Keratinocyte (primary cell): Measurements from ENCODE around the gene BRD8. TPM values are rescaled to one million over a fixed set of nuclear protein-coding genes. Genes with fewer than 3 reads are reported as not detected.

ENCODE experiments used
- DNase-seq: peaks from one replicate; pipeline ENCODE4 v3.0.0-alpha.2; 2011; ENCODE audit warnings: low read depth, missing footprints, low spot score
- FAIRE-seq: peaks from 2 replicates; lab custom pipeline; 2011; peaks lifted over from hg19 to GRCh38; lab: Jason Lieb, UNC
- H2AFZ ChIP-seq: 2 replicates; pipeline ENCODE4 v1.6.0; 2012; ENCODE audit warnings: low read length, control low read depth, inconsistent platforms; ENCODE audit not compliant: control insufficient read depth
- H3K27ac ChIP-seq: 2 replicates; pipeline ENCODE4 v1.5.1; 2011; ENCODE audit warnings: low read length; ENCODE audit not compliant: control insufficient read depth, insufficient read depth
- H3K27me3 ChIP-seq: 3 replicates; pipeline ENCODE4 v1.6.0; 2011; ENCODE audit warnings: low read length; ENCODE audit not compliant: control insufficient read depth, insufficient read depth; ENCODE audit errors: extremely low read depth
- H3K36me3 ChIP-seq, 2 experiments: 2 replicates in 1 of 2; 3 replicates in 1 of 2; pipeline ENCODE4 v1.5.1; 2011; ENCODE audit warnings: low read length in 2 of 2, mild to moderate bottlenecking in 1 of 2; ENCODE audit not compliant: control insufficient read depth in 2 of 2, insufficient read depth in 2 of 2; ENCODE audit errors: extremely low read depth in 1 of 2
- H3K4me1 ChIP-seq: 3 replicates; pipeline ENCODE4 v1.5.1; 2011; ENCODE audit warnings: low read length; ENCODE audit not compliant: control insufficient read depth, insufficient read depth; ENCODE audit errors: extremely low read depth
- H3K4me2 ChIP-seq: 3 replicates; pipeline ENCODE4 v1.6.0; 2011; ENCODE audit warnings: low read depth, low read length; ENCODE audit not compliant: control insufficient read depth, insufficient read depth; ENCODE audit errors: extremely low read depth
- H3K4me3 ChIP-seq, 3 experiments: fragments of 200-600 bp in 1 of 3; sonication (generic) in 1 of 3; 2 replicates in 2 of 3; 3 replicates in 1 of 3; pipeline ENCODE4 v1.5.1; 2011 to 2016; ENCODE audit warnings: low read length in 3 of 3, mild to moderate bottlenecking in 3 of 3, control low read depth in 2 of 3, inconsistent platforms in 1 of 3, low read depth in 1 of 3, mixed read lengths in 1 of 3, mixed run types in 1 of 3, moderate library complexity in 1 of 3; ENCODE audit not compliant: control insufficient read depth in 2 of 3, insufficient read depth in 2 of 3; ENCODE audit errors: extremely low read depth in 1 of 3
- H3K79me2 ChIP-seq: 2 replicates; pipeline ENCODE4 v1.6.0; 2012; ENCODE audit warnings: low read length; ENCODE audit not compliant: control insufficient read depth, insufficient read depth
- H3K9ac ChIP-seq: 3 replicates; pipeline ENCODE4 v1.6.0; 2011; ENCODE audit warnings: low read length; ENCODE audit not compliant: control insufficient read depth, insufficient read depth; ENCODE audit errors: extremely low read depth
- H3K9me1 ChIP-seq: 3 replicates; pipeline ENCODE4 v1.6.0; 2011; ENCODE audit warnings: low read length; ENCODE audit not compliant: control insufficient read depth, insufficient read depth; ENCODE audit errors: extremely low read depth
- H3K9me3 ChIP-seq: 2 replicates; pipeline ENCODE4 v1.5.1; 2012; ENCODE audit warnings: low read depth, low read length; ENCODE audit not compliant: control insufficient read depth
- H4K20me1 ChIP-seq: 3 replicates; pipeline ENCODE4 v1.6.0; 2011; ENCODE audit warnings: low read length; ENCODE audit not compliant: control insufficient read depth, insufficient read depth; ENCODE audit errors: extremely low read depth
- CTCF ChIP-seq, 3 experiments: IDR thresholded peaks in 1 of 3; conservative IDR thresholded peaks in 1 of 3; optimal IDR thresholded peaks in 1 of 3; 2 replicates in 2 of 3; 3 replicates in 1 of 3; pipeline versions ENCODE3 to v1.5.1; 2011; ENCODE audit warnings: low read length in 3 of 3, mild to moderate bottlenecking in 3 of 3, moderate library complexity in 2 of 3, control low read depth in 1 of 3, inconsistent platforms in 1 of 3; ENCODE audit not compliant: insufficient read depth in 2 of 3; ENCODE audit errors: extremely low read depth in 1 of 3
- EZH2 ChIP-seq: IDR thresholded peaks from one replicate; pipeline ENCODE4 v1.6.1; 2012; ENCODE audit warnings: inconsistent platforms, mild to moderate bottlenecking, low read length, moderate library complexity
- dilution Hi-C: fragments of 300-500 bp; cut with MboI; formaldehyde crosslinking; loops from one replicate; pipeline ENCODE4 v1.7.0; 2020; ENCODE audit warnings: low sequenced_read_pairs; ENCODE audit not compliant: extremely low pct_ligation_motif_present
- polyA plus RNA-seq, 5 experiments: library from polyadenylated mRNA; depleted of rRNA in 3 of 5; stranded (reverse) in 3 of 5; stranded (forward) in 1 of 5; unstranded in 1 of 5; fragments of >200 nt; gene quantifications; 1 replicate in 1 of 5; 2 replicates in 3 of 5; 3 replicates in 1 of 5; pipeline versions ENCODE4 v1.2.1 to v1.2.3, GENCODE V29; 2011 to 2012; ENCODE audit warnings: missing spikeins in 2 of 5, low read depth in 1 of 5, low replicate concordance in 1 of 5

BRD8 gene
- polyA plus RNA-seq, 1 donor (not counting 4 experiments of a cell fraction or from before 2014, with no cell fraction given), result 36.4 TPM

- TF ChIP-seq EZH2, result no peak
- TF ChIP-seq CTCF (optimal IDR thresholded peaks at IDR 0.05 in 1 of 3, IDR thresholded peaks at IDR 0.05 in 1 of 3, conservative IDR thresholded peaks at IDR 0.05 in 1 of 3; ENCODE audit: extremely low read depth in 1 of 3, insufficient read depth in 2 of 3, low read length in 3 of 3), result no peak
- dilution Hi-C loops, result no loop called here
- DNase-seq, result no peak
- Histone ChIP-seq H4K20me1 (no peaks in the 10 kb centered on the region), H3K4me3 (no peak overlapping the region), H3K9me1 (no peaks in the 10 kb centered on the region), H3K9ac (no peak overlapping the region), H3K4me1 (peaks cover 11% of the 10 kb centered on the region), H3K9me3 (no peaks in the 10 kb centered on the region), H3K79me2 (no peaks in the 10 kb centered on the region), H2AFZ (no peak overlapping the region), H3K27ac (no peak overlapping the region), H3K27me3 (no peaks in the 10 kb centered on the region), H3K36me3 (no peaks in the 10 kb centered on the region), H3K4me2 (no peak overlapping the region)
- FAIRE-seq, result no peak
These were observed 38.7 kb downstream of the BRD8 start for GRCh38 chr5:138139781-138140090.

- no peaks in the 10 kb centered on the region for H4K20me1 ChIP-seq
- H2AFZ ChIP-seq, result no peak within 1 kb of the TSS
- H3K9me1 ChIP-seq, result no peaks in the 10 kb centered on the region
- H3K36me3 ChIP-seq, result no peaks in the 10 kb centered on the region
- TF ChIP-seq CTCF (optimal IDR thresholded peaks at IDR 0.05 in 1 of 3, IDR thresholded peaks at IDR 0.05 in 1 of 3, conservative IDR thresholded peaks at IDR 0.05 in 1 of 3; ENCODE audit: extremely low read depth in 1 of 3, insufficient read depth in 2 of 3, low read length in 3 of 3) (no peak), EZH2 (no peak)
- no peak within 1 kb of the TSS for H3K9ac ChIP-seq
- no peak within 1 kb of the TSS for H3K4me3 ChIP-seq
- no peaks in the 10 kb centered on the region for H3K9me3 ChIP-seq
- FAIRE-seq (peak; percentile 20), DNase-seq (no peak)
- dilution Hi-C loops, result no loop called here
- H3K27ac ChIP-seq, result no peak within 1 kb of the TSS
- no peaks in the 10 kb centered on the region for H3K27me3 ChIP-seq
- H3K79me2 ChIP-seq, result no peaks in the 10 kb centered on the region
- no peak within 1 kb of the TSS for H3K4me2 ChIP-seq
- peaks cover 11% of the 10 kb centered on the region for H3K4me1 ChIP-seq
These were observed 39.3 kb downstream of the BRD8 start, which contains the start of gene NME5 for GRCh38 chr5:138138949-138139780. Gene NME5 (minus strand): TSS chr5:138139428. CDS start chr5:138138780, 648 bp downstream.
